Placental pericyte (primary cell): Measurements from ENCODE around the gene ALDH3A1. TPM values are rescaled to one million over a fixed set of nuclear protein-coding genes. Genes with fewer than 3 reads are reported as not detected.

Experiments used
- total RNA-seq: library from RNA; depleted of rRNA; stranded (reverse); fragments of >200 nt; gene quantifications from 2 replicates; pipeline ENCODE4 v1.2.3, GENCODE V29; 2012

ALDH3A1 gene
- not detected in 2 replicates for total RNA-seq

GRCh38 chr17:19747829-19748806 is at the start of gene ALDH3A1:
TSS of gene ALDH3A1 (minus strand) at chr17:19748298. CDS start at chr17:19745129, 3,169 bp downstream.

GRCh38 chr17:19716108-19717030 is 31.7 kb downstream of the ALDH3A1 start, which contains the start of gene SLC47A2:
TSS of gene SLC47A2 (minus strand) at chr17:19716584. CDS start at chr17:19716555, 29 bp downstream.

Other genes with a start within 250 kb of the ALDH3A1 start
- 0.14 and 0.44 TPM in 2 replicates for gene SLC47A1, start 214.4 kb downstream of the ALDH3A1 start, total RNA-seq
- 20.1 and 25.9 TPM in 2 replicates for gene ALDH3A2, start 99.5 kb downstream of the ALDH3A1 start, total RNA-seq
- not detected in 2 replicates for gene SLC47A2, start 31.7 kb downstream of the ALDH3A1 start, total RNA-seq
- 15.0 and 16.0 TPM in 2 replicates for gene ULK2, start 119.6 kb upstream of the ALDH3A1 start, total RNA-seq
- 21.2 and 28.1 TPM in 2 replicates for gene AKAP10, start 229.5 kb upstream of the ALDH3A1 start, total RNA-seq